Peyer's patch (tissue), 4 donors: ENCODE results near the gene CPXM2.

Experiments used
- POLR2A ChIP-seq, 2 donors: fragments of 450-650 bp; IDR thresholded peaks; one replicate each; pipeline ENCODE4 v1.5.1; 2017; ENCODE audit warnings: antibody characterized with exemption in 2 of 2, mild to moderate bottlenecking in 2 of 2, moderate library complexity in 2 of 2
- TF ChIP-seq, protein P1 (sequence below), 6 experiments: fragments of 450-650 bp in 4 of 6; fragments of 200-600 bp in 2 of 6; sonication (generic) in 1 of 6; IDR thresholded peaks; one replicate each; pipeline ENCODE4 v1.5.1; 2017 to 2019; ENCODE audit warnings: antibody characterized with exemption in 6 of 6, mild to moderate bottlenecking in 3 of 6, moderate library complexity in 1 of 6

DNA sequence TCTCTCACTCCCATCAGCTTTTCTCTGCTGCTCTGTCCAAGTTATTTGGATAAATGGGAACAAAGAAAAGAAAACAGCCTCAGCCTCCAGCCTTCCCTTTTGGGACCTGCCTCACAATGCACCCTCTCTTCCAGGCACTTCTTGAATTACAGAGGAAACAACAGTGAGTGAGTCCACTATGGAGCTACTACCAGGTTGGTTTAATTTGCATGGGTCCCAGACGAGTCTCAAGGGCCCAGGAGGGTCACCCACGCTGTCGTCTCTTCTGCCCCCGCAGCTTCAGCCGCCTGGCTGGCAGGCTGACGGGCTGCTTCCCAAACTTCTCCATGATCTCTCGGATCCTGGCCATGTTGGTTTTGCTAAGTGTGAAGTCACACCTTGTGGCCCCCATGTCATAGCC is 145.1 kb downstream of the CPXM2 start:
- TF ChIP-seq, protein P1, sequence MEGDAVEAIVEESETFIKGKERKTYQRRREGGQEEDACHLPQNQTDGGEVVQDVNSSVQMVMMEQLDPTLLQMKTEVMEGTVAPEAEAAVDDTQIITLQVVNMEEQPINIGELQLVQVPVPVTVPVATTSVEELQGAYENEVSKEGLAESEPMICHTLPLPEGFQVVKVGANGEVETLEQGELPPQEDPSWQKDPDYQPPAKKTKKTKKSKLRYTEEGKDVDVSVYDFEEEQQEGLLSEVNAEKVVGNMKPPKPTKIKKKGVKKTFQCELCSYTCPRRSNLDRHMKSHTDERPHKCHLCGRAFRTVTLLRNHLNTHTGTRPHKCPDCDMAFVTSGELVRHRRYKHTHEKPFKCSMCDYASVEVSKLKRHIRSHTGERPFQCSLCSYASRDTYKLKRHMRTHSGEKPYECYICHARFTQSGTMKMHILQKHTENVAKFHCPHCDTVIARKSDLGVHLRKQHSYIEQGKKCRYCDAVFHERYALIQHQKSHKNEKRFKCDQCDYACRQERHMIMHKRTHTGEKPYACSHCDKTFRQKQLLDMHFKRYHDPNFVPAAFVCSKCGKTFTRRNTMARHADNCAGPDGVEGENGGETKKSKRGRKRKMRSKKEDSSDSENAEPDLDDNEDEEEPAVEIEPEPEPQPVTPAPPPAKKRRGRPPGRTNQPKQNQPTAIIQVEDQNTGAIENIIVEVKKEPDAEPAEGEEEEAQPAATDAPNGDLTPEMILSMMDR (IDR thresholded peaks at IDR 0.05) = no peak
- TF ChIP-seq POLR2A (IDR thresholded peaks at IDR 0.05) = no peak
